Smooth muscle cell of the brain vasculature (primary cell): ENCODE results near the gene ATP8B3.

Experiments used
- DNase-seq: peaks from one replicate; pipeline ENCODE4 v3.0.0-alpha.2; 2012; ENCODE audit warnings: low read depth, low spot score

The ATP8B3 gene

DNA sequence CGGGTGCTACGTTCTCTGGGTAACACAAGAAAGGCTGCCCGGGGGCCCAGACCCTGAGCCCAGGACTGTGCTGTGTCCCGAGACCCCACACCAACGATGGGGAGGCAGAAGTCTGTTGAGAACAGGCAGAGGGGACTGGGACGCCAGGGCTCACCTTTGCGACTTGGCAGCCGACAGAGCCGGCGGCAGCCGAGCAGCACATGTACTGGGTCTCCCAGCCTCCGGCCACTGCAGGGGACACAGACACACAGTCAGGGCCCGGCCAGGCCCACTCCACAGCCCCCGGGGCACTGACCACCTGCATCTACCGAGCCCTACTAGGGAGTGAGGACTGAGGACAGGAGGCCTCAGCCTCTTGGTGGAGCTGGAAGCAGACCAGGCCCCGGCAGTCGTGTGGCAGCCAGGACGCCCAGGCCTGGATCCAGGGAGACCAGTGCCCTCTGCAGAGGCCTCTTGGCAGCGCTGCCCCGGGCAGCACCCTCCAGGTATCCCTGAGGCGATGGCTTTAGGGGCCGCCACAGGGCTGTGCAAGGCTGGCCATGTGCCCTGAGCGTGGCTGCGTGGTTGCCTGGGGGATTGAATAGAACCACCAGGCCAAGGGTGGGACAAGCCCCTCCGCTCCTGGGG lies 5.6 kb upstream of the ATP8B3 start:
- DNase-seq: no peak

DNA sequence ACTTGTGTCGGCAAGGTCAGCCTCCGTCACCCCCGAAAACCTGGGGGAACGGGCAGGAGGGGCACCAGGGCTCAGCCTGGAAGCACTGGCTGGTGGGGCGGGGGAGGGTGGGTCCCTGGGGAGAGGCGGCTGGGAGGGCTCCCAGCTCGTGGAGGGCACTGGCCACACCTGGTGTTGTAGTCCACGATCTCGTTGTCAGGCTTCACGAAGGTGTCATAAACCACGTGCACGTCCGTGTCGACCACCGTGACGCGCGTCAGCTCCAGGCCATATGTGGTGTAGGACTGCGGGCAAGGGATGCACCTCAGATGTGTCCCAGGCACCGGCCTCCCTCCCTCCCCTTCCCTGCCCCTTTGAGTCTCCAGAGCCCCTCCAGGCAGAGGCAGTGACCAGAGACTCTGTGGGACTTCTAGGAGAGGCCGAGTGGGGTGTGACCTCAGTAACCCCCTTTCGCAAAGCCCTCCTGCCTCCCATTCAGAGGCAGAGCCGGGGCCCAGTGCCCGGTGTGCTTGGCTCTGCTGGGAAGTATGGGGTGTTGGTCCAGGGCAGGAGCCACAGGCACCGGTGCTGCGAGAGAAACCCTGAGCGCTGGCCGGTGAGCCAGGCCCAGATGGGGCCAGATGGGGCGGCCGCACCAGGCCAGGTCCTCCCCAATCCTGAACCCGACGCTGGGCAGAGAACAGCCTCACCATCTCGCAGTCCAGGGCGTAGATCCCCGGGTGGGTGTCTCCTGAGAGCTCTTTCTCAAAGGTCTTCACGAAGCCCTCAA lies 4.6 kb upstream of the ATP8B3 start:
- DNase-seq: no peak

- no peak for DNase-seq
Measured at GRCh38 chr19:1815605-1816529, 3.8 kb upstream of the ATP8B3 start.

DNA sequence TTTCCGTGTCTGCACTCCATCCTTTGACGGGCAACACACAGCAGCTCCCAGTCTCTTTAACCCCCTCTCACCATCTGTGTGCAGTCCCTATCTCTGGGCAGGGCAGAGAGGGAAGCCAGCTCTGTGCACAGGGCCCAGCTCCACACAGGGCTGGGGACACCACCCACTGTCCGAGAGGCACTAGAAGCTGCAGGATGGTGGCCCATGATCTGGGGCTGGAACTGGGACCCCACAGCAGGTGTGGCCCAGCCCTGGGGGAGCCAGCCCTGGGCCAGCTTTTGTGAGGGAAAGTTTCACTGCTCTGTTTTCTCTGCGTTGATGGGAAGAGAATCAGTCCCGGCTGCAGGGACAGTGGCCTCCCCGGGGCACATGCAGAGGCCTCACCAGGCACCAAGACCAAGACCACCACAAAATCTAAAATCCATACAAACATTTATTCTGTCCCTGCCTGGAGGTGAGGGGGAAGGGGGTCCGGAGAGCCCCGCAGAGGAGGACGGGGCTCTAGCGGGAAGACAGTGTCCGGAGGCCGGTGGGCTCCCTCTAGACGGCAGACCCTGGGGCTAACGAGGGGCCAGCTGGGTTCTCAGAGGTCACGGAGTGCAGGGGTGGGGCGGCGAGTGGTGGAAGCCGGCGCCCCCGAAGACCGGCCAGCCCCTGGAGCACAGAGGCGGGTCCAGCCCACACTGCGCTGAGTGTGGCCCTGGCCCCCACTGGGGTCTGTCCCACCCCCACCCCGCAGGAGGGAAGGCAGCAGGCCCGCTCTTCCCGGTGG lies 2.9 kb upstream of the ATP8B3 start:
- no peak for DNase-seq

DNA sequence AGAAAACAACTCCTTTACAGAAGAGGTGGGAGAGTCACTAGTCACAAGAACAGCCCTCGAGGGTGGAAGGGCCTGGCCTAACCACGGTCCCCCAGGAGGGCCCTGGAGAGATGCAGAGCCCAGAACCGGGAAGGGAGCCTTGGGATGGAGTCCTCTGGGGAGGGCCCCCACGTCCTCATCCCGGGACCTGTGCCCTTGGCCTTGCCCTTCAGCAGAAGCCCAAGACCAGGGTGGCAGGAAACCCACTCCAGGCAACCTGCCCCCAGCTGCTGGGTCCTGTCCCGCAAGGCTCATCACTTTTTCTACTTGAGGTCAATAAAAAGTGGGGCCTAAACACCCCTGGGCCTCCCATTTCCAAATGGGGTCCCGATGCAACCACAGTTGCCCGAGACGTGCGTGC lies 2.3 kb upstream of the ATP8B3 start:
- DNase-seq: no peak

GRCh38 chr19:1813192-1814182 lies 1.4 kb upstream of the ATP8B3 start:
- no peak for DNase-seq

DNA sequence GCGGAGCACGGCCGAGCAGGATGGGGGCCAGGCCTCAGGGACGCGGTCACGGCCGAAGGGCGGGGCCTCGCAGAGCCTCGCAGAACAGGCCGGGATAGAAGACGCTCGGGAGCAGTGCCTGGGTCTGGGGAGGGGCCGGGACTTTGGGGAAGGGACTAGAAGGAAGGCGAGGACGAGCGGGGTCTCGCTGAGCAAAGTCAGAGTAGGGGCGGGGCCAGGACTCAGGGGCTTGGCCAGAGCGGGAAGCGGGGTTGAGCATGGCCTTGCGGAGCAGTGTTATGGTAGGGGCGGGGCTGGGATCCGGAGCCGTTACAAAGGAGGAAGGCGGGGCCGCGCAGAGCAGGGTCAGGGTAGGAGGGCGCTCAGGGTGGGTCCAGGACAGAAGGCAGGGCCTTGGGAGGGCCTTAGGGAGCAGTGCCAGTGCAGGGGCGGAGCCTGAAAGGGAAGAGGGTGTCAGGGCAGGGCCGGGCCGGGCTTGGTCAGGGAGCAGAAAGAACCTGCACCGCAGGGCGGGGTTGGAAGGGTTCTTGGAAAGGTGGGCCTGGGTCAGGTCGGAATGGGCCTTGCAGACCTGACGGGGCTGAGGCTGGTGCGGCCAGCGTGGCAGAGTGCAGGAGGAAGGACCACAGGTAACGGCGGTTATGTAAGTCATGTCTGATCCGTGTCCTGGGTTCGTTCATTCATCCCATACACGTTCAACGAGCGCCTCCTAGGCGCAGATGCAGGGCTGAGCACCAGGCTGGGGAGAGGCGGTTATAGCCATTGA lies 533 bp upstream of the ATP8B3 start:
- DNase-seq: peak; percentile 66

DNA sequence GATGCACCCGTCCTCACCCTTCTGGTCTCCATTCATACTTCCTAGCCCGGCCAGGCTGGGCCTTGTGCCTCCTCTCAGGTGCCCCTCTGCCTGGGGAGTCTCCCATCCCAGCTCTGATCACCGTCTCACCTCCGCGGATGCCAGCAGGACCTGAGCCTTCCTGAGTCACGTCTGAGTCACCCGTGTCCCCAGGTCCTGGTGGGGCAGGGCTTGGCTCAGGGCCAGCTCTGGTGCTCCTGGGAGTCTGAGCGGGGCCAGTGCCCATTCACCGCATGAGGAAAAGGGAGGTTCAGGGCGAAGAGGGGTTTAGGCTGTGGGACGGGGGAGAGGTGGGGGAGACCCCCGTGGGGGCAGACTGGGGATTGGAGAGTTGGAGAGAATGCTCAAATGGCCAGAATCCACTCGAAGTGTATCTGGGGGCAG lies 593 bp downstream of the ATP8B3 start:
- no peak for DNase-seq

- DNase-seq: no peak
Measured at GRCh38 chr19:1810439-1811160, 1.5 kb downstream of the ATP8B3 start.

- no peak for DNase-seq
Measured at GRCh38 chr19:1809678-1810077, 2.4 kb downstream of the ATP8B3 start.

DNA sequence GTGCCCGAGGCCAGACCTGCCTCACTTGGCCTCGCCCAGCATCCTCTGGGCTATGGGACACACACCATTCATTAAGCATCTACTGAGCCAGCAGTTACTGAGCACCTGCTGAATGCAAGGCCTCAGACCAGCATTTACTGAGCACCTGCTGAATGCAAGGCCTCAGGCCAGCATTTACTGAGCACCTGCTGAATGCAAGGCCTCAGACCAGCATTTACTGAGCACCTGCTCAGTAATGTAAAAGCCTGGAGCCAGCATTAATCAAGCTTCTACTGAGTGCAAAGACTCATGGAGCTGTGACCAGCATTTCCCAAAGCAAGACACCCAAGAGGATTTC lies 3.7 kb downstream of the ATP8B3 start:
- DNase-seq: no peak

- no peak for DNase-seq
Measured at GRCh38 chr19:1807695-1808394, 4.2 kb downstream of the ATP8B3 start.

DNA sequence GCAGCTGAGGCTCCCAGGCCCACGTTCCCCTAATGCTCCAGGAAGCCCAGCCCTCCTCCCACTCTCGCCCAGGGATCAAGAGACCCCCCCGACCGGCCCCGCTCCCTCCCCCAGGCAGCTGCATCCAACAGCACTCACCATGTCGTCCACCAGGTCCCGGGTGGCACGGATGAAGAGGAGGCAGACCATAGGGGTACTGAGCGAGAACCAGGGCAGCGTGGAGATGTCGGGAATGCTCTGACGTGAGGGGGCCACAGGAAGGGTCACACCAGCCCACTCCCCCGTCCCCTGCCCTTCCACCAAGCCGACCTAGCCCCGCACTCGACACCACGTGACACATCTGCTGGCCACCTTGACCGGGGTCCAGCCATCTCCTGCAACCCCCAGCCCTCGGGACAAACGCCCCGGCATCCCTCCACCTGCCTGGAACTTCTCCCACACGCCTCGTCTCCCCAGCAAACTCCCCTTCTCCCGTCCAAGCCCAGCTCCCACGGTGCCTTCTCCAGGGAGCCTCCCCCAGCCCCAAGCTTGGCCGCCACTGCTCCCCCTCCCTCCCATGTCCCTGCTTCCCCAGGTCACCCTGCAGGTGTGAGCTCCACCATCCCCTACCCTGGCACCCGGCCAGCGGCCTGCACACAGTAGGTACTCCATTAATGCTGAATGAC lies 4.9 kb downstream of the ATP8B3 start:
- no peak for DNase-seq

DNA sequence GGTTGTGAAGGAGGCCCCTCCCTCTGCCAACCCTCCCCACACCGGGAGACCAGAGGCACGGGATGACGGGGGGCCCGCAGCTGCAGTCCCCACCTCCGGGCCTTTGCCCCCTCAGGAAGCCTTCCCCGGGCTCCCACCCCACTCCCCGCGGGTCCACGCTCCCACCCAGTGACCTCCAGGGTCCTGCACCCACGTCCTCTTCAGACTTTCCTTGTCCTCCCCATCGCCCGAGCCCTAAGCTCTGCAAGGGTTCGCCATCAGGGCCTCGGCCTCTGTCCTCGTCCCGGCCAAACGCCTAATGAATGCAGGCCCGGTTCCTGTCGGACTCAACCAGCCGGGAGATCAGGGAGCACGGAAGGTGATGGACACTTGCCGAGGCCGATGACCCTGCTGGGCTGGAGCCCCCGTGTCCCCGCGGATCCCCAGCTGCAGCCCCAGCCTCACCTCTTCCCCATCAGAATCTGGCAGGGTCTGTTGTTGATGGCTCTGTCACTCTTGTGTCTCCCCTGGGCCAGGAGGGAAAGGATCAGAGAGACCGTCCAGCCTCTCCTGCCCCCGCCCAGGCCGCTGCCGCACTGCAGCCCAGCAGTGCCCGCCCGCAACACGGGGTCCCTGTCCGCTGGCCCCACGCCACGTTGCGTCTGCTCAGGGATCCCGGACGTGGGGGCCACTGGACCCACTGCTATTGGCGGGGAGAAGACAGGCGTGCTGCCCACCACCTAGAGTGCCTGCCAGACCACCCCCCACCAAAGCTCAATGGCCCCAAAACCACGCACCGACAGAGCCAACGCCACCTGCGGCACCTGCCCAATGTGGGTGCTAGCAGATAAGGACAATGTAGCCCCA lies 5.7 kb downstream of the ATP8B3 start:
- DNase-seq: no peak

DNA sequence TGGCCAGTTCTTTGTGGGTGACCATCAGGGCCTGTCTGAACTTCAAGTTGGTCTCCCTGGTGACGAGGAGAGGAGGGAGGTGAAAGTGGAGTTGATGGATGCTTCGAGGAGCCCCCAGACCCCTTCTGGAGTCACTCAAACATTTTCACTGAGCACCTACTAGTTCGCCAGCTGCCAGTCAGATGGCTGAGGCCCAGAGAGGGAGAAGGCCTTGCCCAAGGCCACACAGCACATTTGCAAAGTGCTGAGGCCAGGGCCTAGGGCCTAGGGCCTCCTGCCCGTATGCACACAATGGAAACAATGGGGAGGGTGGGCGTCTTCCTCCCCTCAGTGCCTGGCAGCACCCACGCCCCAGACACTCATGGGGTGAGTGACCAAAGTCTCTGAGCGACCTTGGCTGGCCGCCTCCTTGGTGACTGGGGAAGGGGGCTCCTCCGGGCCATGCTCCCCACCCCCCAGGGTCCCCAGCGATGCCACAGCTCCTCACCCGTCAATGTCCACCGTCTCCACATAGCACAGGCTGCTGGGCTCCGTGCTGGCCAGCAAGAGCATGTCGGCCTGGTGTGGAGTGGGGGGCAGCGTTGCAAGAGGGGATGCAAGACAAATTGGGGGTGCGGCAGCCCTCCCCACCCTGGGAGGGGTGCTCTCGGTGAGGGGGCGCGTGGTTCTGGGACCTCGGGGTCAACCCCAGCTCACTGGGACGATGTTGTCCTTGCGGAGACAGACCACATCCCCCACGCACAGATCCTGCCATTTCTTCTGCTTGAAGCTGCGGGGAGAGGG lies 6.5 kb downstream of the ATP8B3 start:
- no peak for DNase-seq

- DNase-seq: no peak
Measured at GRCh38 chr19:1804858-1805257, 7.2 kb downstream of the ATP8B3 start.
